CD4-positive, alpha-beta T cell treated with Interleukin-2 at 100 ng/mL for 4 hours (primary cell): Measurements from ENCODE around the gene ALDH3A1.

ENCODE experiments used
- DNase-seq: peaks from one replicate; pipeline ENCODE4 v3.0.0-alpha.2; 2020; ENCODE audit warnings: low spot score

ALDH3A1 gene

GRCh38 chr17:19740933-19741332 is 7.2 kb downstream of the ALDH3A1 start:
- no peak for DNase-seq

DNA sequence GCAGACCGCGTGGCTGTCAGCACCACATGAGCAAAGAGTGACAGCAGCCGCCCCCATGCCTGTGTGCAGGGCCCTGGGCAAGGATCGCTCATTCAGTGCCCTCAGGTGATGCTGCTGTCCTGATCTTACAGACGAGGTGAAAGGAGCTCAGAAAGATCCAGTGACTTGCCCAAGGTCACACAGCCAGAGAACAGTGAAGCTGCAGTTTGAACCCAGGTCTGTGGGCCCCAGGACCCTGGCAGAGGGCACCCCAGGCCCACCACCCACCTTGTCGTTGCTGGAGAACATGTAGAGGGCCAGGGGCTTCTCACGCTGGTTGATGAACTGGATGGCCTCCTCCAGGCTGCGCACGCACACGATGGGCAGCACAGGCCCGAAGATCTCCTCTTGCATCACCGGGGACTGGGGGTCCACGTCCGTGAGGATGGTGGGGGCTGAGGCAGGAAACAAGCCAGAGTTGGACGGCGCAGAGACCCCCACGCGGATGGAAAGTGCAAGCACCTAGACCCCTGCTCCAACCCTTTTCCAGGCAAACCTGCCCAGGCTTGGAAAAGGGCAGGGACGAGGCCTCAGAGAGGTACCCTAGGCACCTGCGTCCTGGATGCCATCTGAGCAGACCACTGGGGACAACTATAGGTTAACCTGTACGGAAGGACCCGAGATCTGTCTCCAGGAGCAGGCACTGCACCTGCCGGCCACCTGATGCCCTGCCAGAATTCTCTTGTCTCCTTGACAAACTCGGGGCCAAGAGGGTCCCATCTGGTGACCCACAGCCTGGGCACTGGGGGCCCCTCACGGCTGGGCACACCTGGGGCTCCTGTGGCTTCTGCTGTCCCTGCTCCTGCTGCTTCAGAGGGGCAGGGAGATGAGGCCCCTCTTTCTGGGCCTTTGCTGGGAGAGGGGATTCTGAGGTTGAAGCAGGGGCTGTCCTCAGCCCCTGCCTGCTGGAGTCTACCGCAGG is 8.6 kb downstream of the ALDH3A1 start:
- DNase-seq = no peak

GRCh38 chr17:19738757-19739156 is 9.3 kb downstream of the ALDH3A1 start:
- no peak for DNase-seq

DNA sequence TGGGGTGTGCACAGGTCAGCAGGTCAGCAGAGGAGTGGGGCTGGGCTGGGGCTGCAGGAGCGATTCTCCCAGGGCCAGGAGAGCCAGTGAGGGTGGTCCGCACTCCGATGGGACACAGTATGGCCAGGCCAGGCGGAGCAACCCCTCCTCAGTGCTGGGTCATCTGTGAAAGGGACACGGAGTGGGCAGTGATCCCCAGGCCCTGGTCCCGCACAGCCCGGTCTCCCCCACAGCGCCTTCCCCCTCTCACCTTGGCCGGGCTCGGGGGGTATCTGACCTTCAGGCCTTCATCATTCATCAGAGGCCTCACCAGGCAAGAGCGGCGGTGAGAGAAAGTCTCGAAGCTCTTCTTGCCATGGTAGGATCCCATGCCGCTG is 10.0 kb downstream of the ALDH3A1 start:
- no peak for DNase-seq

- no peak for DNase-seq
Measured at GRCh38 chr17:19737305-19738072, 10.6 kb downstream of the ALDH3A1 start.

- no peak for DNase-seq
Measured at GRCh38 chr17:19736071-19736470, 12.0 kb downstream of the ALDH3A1 start.

GRCh38 chr17:19733953-19734526 is 14.1 kb downstream of the ALDH3A1 start:
- DNase-seq = no peak

GRCh38 chr17:19731626-19732025 is 16.5 kb downstream of the ALDH3A1 start:
- DNase-seq = no peak

GRCh38 chr17:19730843-19731242 is 17.3 kb downstream of the ALDH3A1 start:
- no peak for DNase-seq

DNA sequence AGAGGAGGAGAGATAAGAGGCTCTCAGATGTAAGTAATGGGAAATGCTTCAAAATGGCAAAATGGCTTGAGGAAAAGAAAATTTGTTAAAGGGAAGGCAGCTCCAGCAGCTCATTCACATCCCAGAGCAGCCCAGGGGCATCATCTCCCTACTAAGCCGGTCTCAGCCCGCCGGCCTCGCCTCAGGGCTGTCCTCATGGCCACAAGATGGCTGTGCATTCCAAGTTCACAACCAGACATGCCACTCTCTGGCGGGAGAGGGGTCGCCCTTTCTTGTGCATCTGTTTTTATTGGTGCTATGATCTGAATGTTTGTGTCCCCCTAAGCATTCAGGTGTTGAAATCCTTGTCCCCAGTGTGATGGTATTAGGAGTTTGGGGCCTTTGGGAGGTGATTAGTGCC is 18.2 kb downstream of the ALDH3A1 start:
- no peak for DNase-seq

GRCh38 chr17:19728084-19728495 is 20.0 kb downstream of the ALDH3A1 start:
- DNase-seq = no peak

DNA sequence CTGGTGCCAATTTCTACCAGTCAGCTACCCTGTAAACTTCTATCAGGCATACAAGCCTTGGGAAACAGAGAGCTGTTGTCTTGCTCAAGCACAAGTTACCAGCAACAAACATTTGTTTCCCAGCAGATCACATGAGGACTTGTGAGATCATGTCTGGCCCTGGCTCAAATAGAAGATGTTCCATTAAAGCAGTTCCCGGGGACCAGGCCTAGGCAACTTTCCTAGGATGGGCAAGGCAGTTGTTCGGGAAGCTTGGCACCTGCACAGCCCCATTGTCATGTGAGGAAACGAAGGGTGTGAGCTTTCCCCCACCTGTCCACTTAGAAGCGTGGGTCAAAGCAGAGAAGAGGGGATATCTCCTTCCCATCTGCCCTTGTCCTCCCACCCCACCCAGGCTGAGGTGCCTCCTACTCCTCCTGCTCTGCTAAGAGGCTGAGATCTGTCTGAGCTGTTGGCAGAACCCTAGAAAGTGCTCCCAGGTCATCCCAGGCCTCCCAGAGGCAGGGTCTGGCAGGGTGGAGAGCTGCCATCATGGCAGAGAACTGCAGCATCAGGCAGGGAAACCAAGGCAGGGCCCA is 20.5 kb downstream of the ALDH3A1 start:
- no peak for DNase-seq

DNA sequence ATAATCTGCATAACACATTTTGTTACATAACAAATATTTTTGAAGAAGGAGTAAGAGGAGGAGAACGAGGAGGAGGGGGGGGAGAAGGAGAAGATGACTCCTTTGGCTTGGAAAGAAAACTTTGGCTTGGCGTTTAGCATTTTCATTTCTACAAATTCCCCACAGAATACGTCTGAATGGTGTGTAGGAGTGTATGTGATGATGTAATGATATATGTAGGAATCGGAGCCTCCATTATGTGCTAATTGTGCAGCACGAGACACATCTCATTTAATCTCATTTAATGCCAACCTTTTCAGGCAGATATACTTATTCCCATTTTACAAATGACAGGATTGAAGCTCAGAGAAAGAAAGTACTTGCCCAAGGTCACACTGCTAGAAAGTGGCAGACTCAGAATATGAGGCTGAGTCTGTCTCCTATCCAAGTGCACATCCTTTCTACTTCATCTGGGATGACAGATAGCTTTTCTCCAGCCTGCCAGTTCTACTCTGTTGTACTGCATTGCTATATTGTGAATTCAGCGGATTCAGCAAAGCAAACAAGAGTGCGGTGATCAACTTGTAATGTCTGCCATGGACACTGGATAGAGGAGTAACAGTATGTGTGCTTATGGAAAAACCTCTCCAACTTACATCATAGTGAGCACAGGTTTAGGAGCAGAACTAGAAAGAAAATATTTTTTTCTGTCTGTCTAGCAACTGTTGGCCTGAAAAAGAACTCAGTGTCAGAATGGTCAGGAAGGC is 21.3 kb downstream of the ALDH3A1 start:
- no peak for DNase-seq

DNA sequence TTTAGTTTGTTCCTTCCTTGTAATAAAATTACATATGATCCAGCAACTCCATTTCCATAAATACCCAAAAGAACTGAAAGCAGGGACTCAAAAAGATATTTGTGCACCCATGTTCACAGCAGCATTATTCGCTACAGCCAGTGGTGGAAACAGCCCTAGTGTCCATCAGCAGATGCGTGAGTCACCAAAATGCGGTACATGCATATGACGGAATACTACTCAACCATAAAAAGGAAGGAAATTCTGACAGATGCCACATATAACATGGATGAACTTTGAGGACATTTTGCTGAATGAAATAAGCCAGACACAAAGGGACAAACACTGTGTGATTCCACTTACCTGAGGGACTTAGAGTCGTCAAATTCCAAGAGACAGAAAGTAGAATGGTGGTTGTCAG is 22.6 kb downstream of the ALDH3A1 start:
- no peak for DNase-seq

DNA sequence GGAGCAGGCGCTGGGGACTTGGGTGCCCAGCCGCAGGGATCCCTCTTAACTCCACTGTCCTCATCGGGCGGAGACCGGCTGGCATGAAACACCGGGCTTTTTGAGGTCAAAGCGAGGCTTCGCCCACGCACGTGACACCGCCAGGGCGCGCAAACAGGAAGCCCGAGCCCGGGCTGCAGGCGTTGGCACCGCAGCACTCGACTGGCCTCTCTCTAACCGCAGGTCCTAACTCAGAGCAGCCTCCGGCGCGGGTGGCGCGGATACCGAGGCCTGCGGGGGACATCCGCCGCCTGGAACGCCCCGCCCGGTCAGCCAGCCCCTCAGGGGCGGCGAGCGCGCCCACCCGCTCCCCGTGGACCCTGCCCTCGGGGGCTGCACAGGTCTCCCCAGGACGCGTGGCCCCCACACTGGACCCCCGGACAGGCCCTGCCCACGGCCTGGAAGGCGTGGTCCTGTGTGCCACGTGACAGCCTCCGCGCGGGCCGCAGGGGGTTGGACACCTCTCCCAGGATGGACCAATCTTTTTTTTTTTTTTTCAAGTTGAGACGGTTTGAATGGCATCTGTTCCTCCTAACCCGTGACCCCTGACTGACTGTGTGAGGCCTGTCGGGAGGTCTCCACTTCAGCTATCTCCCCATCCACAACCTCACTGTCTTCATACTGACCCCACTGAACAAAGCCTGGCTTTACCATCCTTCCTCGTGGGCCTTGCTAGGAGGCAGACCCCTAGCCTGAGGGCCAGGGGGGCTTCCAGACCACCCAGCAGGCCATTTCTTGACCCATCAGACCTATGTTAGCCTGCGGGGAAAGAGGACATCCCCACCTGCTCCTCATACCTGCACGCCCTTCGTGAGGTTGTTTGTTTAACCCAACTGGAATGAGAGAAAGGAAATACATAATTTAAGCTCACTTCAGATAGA is 23.3 kb downstream of the ALDH3A1 start:
- peak; percentile 43 for DNase-seq

DNA sequence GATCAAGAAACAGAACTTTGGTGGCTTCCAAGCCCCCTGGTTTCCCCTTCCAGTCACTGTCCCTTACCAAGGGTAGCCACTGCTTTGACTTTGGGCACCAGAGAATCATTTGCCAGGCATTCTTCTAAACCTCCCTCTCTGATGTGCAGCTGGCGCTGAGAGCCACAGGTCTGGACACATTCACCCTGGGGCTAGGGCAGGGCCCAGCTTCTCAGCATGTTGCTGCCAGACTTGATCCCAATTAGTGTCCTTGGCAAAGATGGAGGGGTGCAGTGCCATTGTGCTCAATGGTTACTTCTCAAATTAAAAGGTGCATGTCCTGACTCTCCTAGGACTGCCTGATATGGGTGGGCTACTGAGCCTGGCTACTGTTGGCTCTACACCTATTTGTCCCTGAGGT is 24.1 kb downstream of the ALDH3A1 start:
- no peak for DNase-seq

DNA sequence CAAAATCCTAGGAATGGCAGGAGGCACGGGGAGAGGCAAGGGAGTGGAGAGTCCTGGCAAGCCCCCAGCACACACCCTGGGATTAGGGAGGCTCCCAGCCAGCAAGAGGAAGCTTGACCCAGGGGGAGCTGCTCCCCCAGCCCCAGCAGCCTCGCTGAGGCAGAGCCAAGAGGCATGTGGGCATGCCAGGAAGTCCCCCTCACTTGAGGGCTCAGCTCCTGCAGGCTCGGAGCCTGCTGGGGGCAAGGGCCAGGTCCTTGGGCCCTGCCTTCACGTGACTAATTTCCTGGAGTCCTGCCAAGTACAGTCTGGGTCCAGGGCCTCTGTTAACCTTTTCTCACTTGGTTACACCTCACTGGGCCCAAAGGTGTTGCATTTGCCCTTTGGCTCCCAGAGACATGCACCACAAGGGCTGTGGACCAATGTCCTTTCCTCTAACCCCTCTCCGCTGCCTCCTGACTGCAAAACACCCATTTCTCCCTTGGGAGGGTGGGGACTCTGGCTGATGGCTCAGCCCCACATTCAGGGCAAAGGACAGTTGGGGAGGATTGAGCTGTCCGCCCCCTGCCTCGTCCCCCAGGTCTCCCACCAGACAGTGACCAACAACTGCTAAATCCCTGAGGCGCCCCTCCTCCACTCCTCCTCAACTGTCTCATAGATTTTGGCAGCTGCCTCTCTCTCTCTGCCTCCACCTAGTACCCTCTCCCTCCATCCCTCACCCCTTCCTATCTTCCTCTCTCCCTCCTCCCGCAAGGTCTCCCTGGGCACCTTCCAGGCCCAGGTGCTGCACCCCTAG is 27.3 kb downstream of the ALDH3A1 start:
- no peak for DNase-seq

DNA sequence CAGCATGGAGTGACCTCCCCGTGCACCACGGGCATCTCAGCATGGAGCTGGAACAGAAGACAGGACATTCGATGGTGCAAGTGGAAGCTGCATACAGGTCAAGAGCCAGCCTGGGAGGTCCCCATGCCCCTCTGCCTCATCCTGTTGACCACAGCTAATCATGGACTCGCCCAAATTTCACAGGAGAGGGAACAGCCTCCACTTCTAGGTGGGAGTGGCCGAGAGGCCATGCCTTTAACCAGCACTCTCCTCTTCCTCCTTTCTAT is 28.0 kb downstream of the ALDH3A1 start:
- no peak for DNase-seq

DNA sequence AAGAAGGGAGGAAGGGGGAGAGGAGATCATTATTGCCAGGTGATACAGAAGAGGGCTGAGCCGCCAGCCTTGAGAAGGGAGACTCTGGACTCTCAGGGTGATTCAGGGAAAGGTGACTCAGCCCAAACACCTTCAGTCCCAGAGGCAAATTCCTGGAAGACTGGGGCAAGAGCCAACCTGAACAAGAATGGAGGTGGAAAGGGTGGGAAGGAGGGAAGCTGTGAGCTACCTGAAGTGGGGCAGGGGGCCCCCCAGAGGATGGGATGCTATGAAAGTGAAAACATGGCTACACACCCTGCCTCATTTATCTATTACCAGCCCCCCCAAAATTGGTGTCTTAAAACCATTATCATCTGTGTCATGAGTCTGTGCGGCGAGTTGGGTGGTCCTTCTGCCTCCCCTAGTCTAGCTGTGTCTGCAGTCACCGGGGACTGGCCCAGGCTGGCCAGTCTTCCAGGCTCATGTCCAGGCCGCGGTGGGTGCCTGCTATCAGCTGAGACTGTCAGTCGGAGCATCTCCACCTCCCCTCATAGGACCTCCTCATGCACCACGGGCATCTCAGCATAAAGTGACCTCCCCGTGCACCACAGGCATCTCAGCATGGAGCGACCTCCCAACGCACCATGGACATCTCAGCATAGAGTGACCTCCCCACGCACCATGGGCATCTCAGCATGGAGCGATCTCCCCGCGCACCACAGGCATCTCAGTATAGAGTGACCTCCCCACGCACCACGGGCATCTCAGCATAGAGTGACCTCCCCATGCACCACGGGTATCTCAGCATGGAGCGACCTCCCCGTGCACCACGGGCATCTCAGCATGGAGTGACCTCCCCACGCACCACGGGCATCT is 28.5 kb downstream of the ALDH3A1 start:
- DNase-seq = no peak
